CD4-positive, alpha-beta T cell treated with Interleukin-6 for 4 hours (primary cell): ENCODE results near the gene ING4.

Experiments
- DNase-seq: peaks from one replicate; pipeline ENCODE4 v3.0.0-alpha.2; 2020; ENCODE audit warnings: mixed read lengths

ING4 gene

GRCh38 chr12:6635375-6635855 is 27.5 kb downstream of the ING4 start:
- DNase-seq = peak; percentile 40

GRCh38 chr12:6632026-6632983 is 30.6 kb downstream of the ING4 start:
- peak; percentile 74 for DNase-seq

- DNase-seq = peak; percentile 34
Measured at GRCh38 chr12:6631549-6631961, 31.4 kb downstream of the ING4 start.

GRCh38 chr12:6630736-6631135 is 32.2 kb downstream of the ING4 start:
- DNase-seq = no peak

GRCh38 chr12:6627616-6628015 is 35.3 kb downstream of the ING4 start:
- DNase-seq = peak; percentile 75

GRCh38 chr12:6626654-6627283 is 36.1 kb downstream of the ING4 start:
- DNase-seq = peak; percentile 33

GRCh38 chr12:6620885-6621274 is 42.0 kb downstream of the ING4 start:
- DNase-seq = no peak

- peak; percentile 66 for DNase-seq
Measured at GRCh38 chr12:6620137-6620884, 42.6 kb downstream of the ING4 start.

- DNase-seq = no peak
Measured at GRCh38 chr12:6618483-6619225, 44.3 kb downstream of the ING4 start.

GRCh38 chr12:6615802-6616201 is 47.1 kb downstream of the ING4 start:
- DNase-seq = no peak

- no peak for DNase-seq
Measured at GRCh38 chr12:6614513-6615172, 48.3 kb downstream of the ING4 start.

GRCh38 chr12:6613776-6614512 is 49.0 kb downstream of the ING4 start:
- peak; percentile 55 for DNase-seq

- peak; percentile 42 for DNase-seq
Measured at GRCh38 chr12:6613015-6613775, 49.7 kb downstream of the ING4 start.

GRCh38 chr12:6612652-6613014 is 50.3 kb downstream of the ING4 start:
- DNase-seq = no peak

- DNase-seq = peak; percentile 65
Measured at GRCh38 chr12:6612247-6612646, 50.7 kb downstream of the ING4 start.

- peak; percentile 15 for DNase-seq
Measured at GRCh38 chr12:6608592-6609281, 54.2 kb downstream of the ING4 start.

- peak; percentile 52 for DNase-seq
Measured at GRCh38 chr12:6607751-6608591, 54.9 kb downstream of the ING4 start.

GRCh38 chr12:6606331-6607131 is 56.4 kb downstream of the ING4 start:
- DNase-seq = peak; percentile 81
